EL (cell line): Measurements from ENCODE around the gene MFSD2A.
"Not testable (repeated sequence)": the region's sequence is repeated elsewhere in the genome, so short reads cannot be mapped to it uniquely, and the experiment has no call there.

Source experiments
- DNase-seq: peaks from one replicate; pipeline ENCODE4 v3.0.0-alpha.2; 2016

The MFSD2A gene

GRCh38 chr1:40007481-40008034 is 52.6 kb downstream of the MFSD2A start:
- DNase-seq: not testable (repeated sequence)

- no peak for DNase-seq
Measured at GRCh38 chr1:40011198-40011597, 56.3 kb downstream of the MFSD2A start.

- DNase-seq: peak; percentile 29
Measured at GRCh38 chr1:40014253-40014706, 59.3 kb downstream of the MFSD2A start.

GRCh38 chr1:40014812-40015594 is 60.1 kb downstream of the MFSD2A start:
- peak; percentile 89 for DNase-seq

- no peak for DNase-seq
Measured at GRCh38 chr1:40017951-40018575, 63.1 kb downstream of the MFSD2A start.
